K562 (cell line): ENCODE results near the gene RABL6. TPM values are rescaled to one million over a fixed set of nuclear protein-coding genes. Genes with fewer than 3 reads are reported as not detected.

Experiments
- ATF7 ChIP-seq: fragments of 450-650 bp; IDR thresholded peaks from 2 replicates; pipeline ENCODE4 v1.7.1; 2014; ENCODE audit warnings: mild to moderate bottlenecking, moderate library complexity
- E2F5 ChIP-seq: sonication (generic); formaldehyde crosslinking; IDR thresholded peaks from 2 replicates; pipeline ENCODE4 v1.8.0; 2022; ENCODE audit warnings: mild to moderate bottlenecking, missing genetic modification reagents
- EP300 ChIP-seq: IDR thresholded peaks from 2 replicates; pipeline ENCODE4 v1.6.1; 2012; ENCODE audit warnings: low read length, improper control_type of control experiment
- HNRNPL ChIP-seq: fragments of 200-400 bp; formaldehyde crosslinking; IDR thresholded peaks from 2 replicates; pipeline ENCODE4 v1.6.1; 2017; ENCODE audit warnings: low read depth, mild to moderate bottlenecking, low read length
- KAT2B ChIP-seq: IDR thresholded peaks from one replicate; pipeline ENCODE4 v1.6.1; 2012; ENCODE audit warnings: low read depth, mild to moderate bottlenecking, control low read depth, inconsistent platforms, low read length, moderate library complexity
- MAZ ChIP-seq, 2 experiments: fragments of 450-650 bp in 1 of 2; sonication (generic) in 1 of 2; formaldehyde crosslinking; IDR thresholded peaks in 1 of 2; conservative IDR thresholded peaks in 1 of 2; 2 replicates each; pipeline versions ENCODE4 v1.4.0 to v1.5.0; 2020; ENCODE audit warnings: mild to moderate bottlenecking in 1 of 2, missing genetic modification reagents in 1 of 2
- MYNN ChIP-seq, 2 experiments: sonication (generic); formaldehyde crosslinking in 1 of 2; IDR thresholded peaks; 2 replicates each; pipeline versions ENCODE4 v1.5.0 to v1.6.1; 2016 to 2020; ENCODE audit warnings: antibody characterized with exemption in 1 of 2, missing genetic modification reagents in 1 of 2
- SUPT5H ChIP-seq: fragments of 450-650 bp; IDR thresholded peaks from 2 replicates; pipeline ENCODE4 v1.6.1; 2016
- TAF1 ChIP-seq: IDR thresholded peaks from 2 replicates; pipeline ENCODE4 v1.6.1; 2011; ENCODE audit warnings: mild to moderate bottlenecking, low read length, moderate library complexity; ENCODE audit not compliant: insufficient read depth, control insufficient read depth, severe bottlenecking; ENCODE audit errors: extremely low read depth
- TCF15 ChIP-seq: fragments of 250-450 bp; sonication (Bioruptor Pico); IDR thresholded peaks from 2 replicates; pipeline ENCODE4 v1.8.0; 2022; ENCODE audit warnings: moderate library complexity, mild to moderate bottlenecking, inconsistent platforms
- VEZF1 ChIP-seq: fragments of 200-800 bp; sonication (Bioruptor generic); IDR thresholded peaks from 2 replicates; pipeline ENCODE4 v1.6.1; 2017; ENCODE audit warnings: missing genetic modification characterization, missing compliant biosample characterization
- ZBTB33 ChIP-seq: sonication (generic); formaldehyde crosslinking; IDR thresholded peaks from 2 replicates; pipeline ENCODE4 v1.8.1; 2023; ENCODE audit warnings: mild to moderate bottlenecking, missing genetic modification reagents
- ZFP1 ChIP-seq: fragments of 450-650 bp; formaldehyde crosslinking; IDR thresholded peaks from 2 replicates; pipeline ENCODE4 v1.4.0; 2020; ENCODE audit warnings: mild to moderate bottlenecking, mixed read lengths
- ZNF589 ChIP-seq: fragments of 200-800 bp; sonication (Bioruptor generic); IDR thresholded peaks from 2 replicates; pipeline ENCODE4 v1.6.1; 2016; ENCODE audit warnings: low read depth, missing genetic modification characterization, missing compliant biosample characterization
- ZNF639 ChIP-seq, 2 experiments: fragments of 200-800 bp in 1 of 2; sonication (Bioruptor generic) in 1 of 2; sonication (generic) in 1 of 2; formaldehyde crosslinking in 1 of 2; IDR thresholded peaks in 1 of 2; conservative IDR thresholded peaks in 1 of 2; 2 replicates each; pipeline versions ENCODE4 v1.5.0 to v1.6.1; 2016 to 2020; ENCODE audit warnings: missing compliant biosample characterization in 1 of 2, missing genetic modification characterization in 1 of 2, missing genetic modification reagents in 1 of 2
- ZNF740 ChIP-seq, 3 experiments: fragments of 200-800 bp in 1 of 3; sonication (Bioruptor generic) in 1 of 3; sonication (generic) in 1 of 3; formaldehyde crosslinking in 1 of 3; IDR thresholded peaks; 2 replicates each; pipeline versions ENCODE4 v1.6.1 to v1.8.0; 2016 to 2022; ENCODE audit warnings: mild to moderate bottlenecking in 2 of 3, missing compliant biosample characterization in 2 of 3, missing genetic modification characterization in 2 of 3, missing genetic modification reagents in 1 of 3
- polyA plus RNA-seq, 8 experiments: library from polyadenylated mRNA; depleted of rRNA in 4 of 8; stranded (reverse) in 5 of 8; unstranded in 3 of 8; fragments of >200 nt; fragmentation: Nextera tagmentation in 2 of 8; fragmentation: Illumina TruSeq in 1 of 8; extraction: Ambion mirVana in 2 of 8; extraction: Trizol in 1 of 8; gene quantifications; 2 replicates each; pipeline versions ENCODE4 v1.2.1 to v1.2.3, GENCODE V29; 2011 to 2014; ENCODE audit warnings: inconsistent platforms in 1 of 8, missing spikeins in 1 of 8
- total RNA-seq, 7 experiments: library from RNA; depleted of rRNA in 6 of 7; stranded (reverse); fragments of >200 nt in 6 of 7; fragmentation: Illumina TruSeq in 2 of 7; extraction: Trizol in 2 of 7; gene quantifications; 2 replicates each; pipeline versions ENCODE4 v1.2.1 to v1.2.3, GENCODE V29; 2011 to 2021; ENCODE audit warnings: low replicate concordance in 1 of 7

The RABL6 gene
- total and polyA plus RNA-seq, 9 of the 15 experiments (the other 6 are each of a cell fraction or from before 2014, with no cell fraction given), result 5.6 to 181 (median 84.5) TPM

GRCh38 chr9:136849038-136849959 lies 41.6 kb downstream of the RABL6 start, which contains the start of gene PHPT1 (continued):
- peak in 1 of 2 experiments; percentile 88; a peak in 2 of 4 replicates for TF ChIP-seq ZNF639 (CRISPR knock-in tag; conservative IDR thresholded peaks at IDR 0.05 in 1 of 2, IDR thresholded peaks at IDR 0.05 in 1 of 2)
- TF ChIP-seq ZFP1 (CRISPR knock-in tag), result 0 out of 2 replicates have a peak, but pooled peaks have one; percentile 40
- peak; percentile 90 for TF ChIP-seq MYNN (IDR thresholded peaks at IDR 0.05)
- TF ChIP-seq MYNN (CRISPR knock-in tag; IDR thresholded peaks at IDR 0.05), result no peak
- peak; percentile 22; the same call in 1 of the 2 replicates for TF ChIP-seq EP300
- TF ChIP-seq TAF1, result peak; percentile 51
- TF ChIP-seq MAZ (CRISPR knock-in tag; conservative IDR thresholded peaks at IDR 0.05 in 1 of 2, IDR thresholded peaks at IDR 0.05 in 1 of 2), result peak; percentile 94 to 96
- TF ChIP-seq SUPT5H, result peak; percentile 94
- TF ChIP-seq ZBTB33 (CRISPR knock-in tag), result no peak; the same call in 1 of the 2 replicates
- TF ChIP-seq ZNF740 (CRISPR knock-in tag; IDR thresholded peaks at IDR 0.05), result 0 out of 2 replicates have a peak, but pooled peaks have one; percentile 33
- no peak for TF ChIP-seq ZNF740 (tag; IDR thresholded peaks at IDR 0.05)
- peak; percentile 90 for TF ChIP-seq ATF7
- peak; percentile 88 for TF ChIP-seq HNRNPL
- TF ChIP-seq TCF15 (CRISPR knock-in tag), result no peak
- TF ChIP-seq ZNF589 (CRISPR knock-in tag), result 0 out of 2 replicates have a peak, but pooled peaks have one; percentile 48
- no peak for TF ChIP-seq E2F5 (CRISPR knock-in tag)
- peak; percentile 93 for TF ChIP-seq VEZF1 (CRISPR knock-in tag)
- TF ChIP-seq KAT2B, result no peak
